Astrocyte (in vitro differentiated cells and primary cell): ENCODE measurements around the gene REEP1. TPM values are rescaled to one million over a fixed set of nuclear protein-coding genes. Genes with fewer than 3 reads are reported as not detected.

Experiments
- DNase-seq: peaks from one replicate; pipeline ENCODE4 v3.0.0-alpha.2; 2010; ENCODE audit warnings: low read depth
- FAIRE-seq: peaks from 2 replicates; lab custom pipeline; 2011; peaks lifted over from hg19 to GRCh38; lab: Jason Lieb, UNC
- H2AFZ ChIP-seq: 2 replicates; pipeline ENCODE4 v1.6.0; 2012; ENCODE audit warnings: low read depth, low read length, inconsistent platforms
- H3K27ac ChIP-seq: 2 replicates; pipeline ENCODE4 v1.5.1; 2011; ENCODE audit warnings: low read depth, low read length, inconsistent platforms
- H3K27me3 ChIP-seq: 2 replicates; pipeline ENCODE4 v1.6.0; 2011; ENCODE audit warnings: low read length, inconsistent platforms; ENCODE audit not compliant: insufficient read depth
- H3K36me3 ChIP-seq: 2 replicates; pipeline ENCODE4 v1.5.1; 2011; ENCODE audit warnings: low read length, inconsistent platforms; ENCODE audit not compliant: insufficient read depth
- H3K4me1 ChIP-seq: 2 replicates; pipeline ENCODE4 v1.5.1; 2011; ENCODE audit warnings: low read length, inconsistent platforms; ENCODE audit not compliant: insufficient read depth
- H3K4me2 ChIP-seq: 2 replicates; pipeline ENCODE4 v1.6.0; 2012; ENCODE audit warnings: low read length, inconsistent platforms
- H3K4me3 ChIP-seq: 2 replicates; pipeline ENCODE4 v1.5.1; 2011; ENCODE audit warnings: low read depth, mild to moderate bottlenecking, low read length, inconsistent platforms; ENCODE audit not compliant: insufficient read depth
- H3K79me2 ChIP-seq: 2 replicates; pipeline ENCODE4 v1.6.0; 2012; ENCODE audit warnings: mild to moderate bottlenecking, low read length, inconsistent platforms; ENCODE audit not compliant: insufficient read depth
- H3K9ac ChIP-seq: 2 replicates; pipeline ENCODE4 v1.6.0; 2012; ENCODE audit warnings: mild to moderate bottlenecking, low read length, inconsistent platforms
- H3K9me3 ChIP-seq: 2 replicates; pipeline ENCODE4 v1.5.1; 2012; ENCODE audit warnings: low read depth, mild to moderate bottlenecking, low read length, inconsistent platforms; ENCODE audit not compliant: insufficient read depth
- H4K20me1 ChIP-seq: 2 replicates; pipeline ENCODE4 v1.6.0; 2012; ENCODE audit warnings: low read length, inconsistent platforms; ENCODE audit not compliant: insufficient read depth
- H3K27ac Mint-ChIP-seq: one replicate; pipeline ENCODE4 v1.8.0; 2021; ENCODE audit warnings: mild to moderate bottlenecking, mixed read lengths; ENCODE audit not compliant: unreplicated experiment
- H3K27me3 Mint-ChIP-seq: one replicate; pipeline ENCODE4 v1.8.0; 2021; ENCODE audit warnings: low read depth, mixed read lengths; ENCODE audit not compliant: unreplicated experiment
- H3K36me3 Mint-ChIP-seq: one replicate; pipeline ENCODE4 v1.8.0; 2021; ENCODE audit warnings: low read depth, mixed read lengths; ENCODE audit not compliant: unreplicated experiment
- H3K4me1 Mint-ChIP-seq: one replicate; pipeline ENCODE4 v1.8.0; 2021; ENCODE audit warnings: low read depth, mixed read lengths; ENCODE audit not compliant: unreplicated experiment
- H3K4me3 Mint-ChIP-seq: one replicate; pipeline ENCODE4 v1.8.0; 2021; ENCODE audit warnings: mild to moderate bottlenecking, moderate library complexity, mixed read lengths; ENCODE audit not compliant: unreplicated experiment
- H3K9me3 Mint-ChIP-seq: one replicate; pipeline ENCODE4 v1.8.0; 2021; ENCODE audit warnings: mild to moderate bottlenecking, mixed read lengths; ENCODE audit not compliant: unreplicated experiment
- EZH2 ChIP-seq: IDR thresholded peaks from 2 replicates; pipeline ENCODE4 v1.6.1; 2012; ENCODE audit warnings: mild to moderate bottlenecking, low read length, inconsistent platforms; ENCODE audit not compliant: insufficient read depth
- microRNA-seq: library from miRNA; unstranded; fragments of <30 nt; microRNA quantifications from one replicate; pipeline ENCODE4 v1.2.0, GENCODE V29; 2020
- total RNA-seq: library from RNA; stranded (reverse); gene quantifications from 2 replicates; pipeline ENCODE4 v1.2.1, GENCODE V29; 2021
- TF ChIP-seq, protein P1 (sequence below): IDR thresholded peaks from 2 replicates; pipeline ENCODE4 v1.5.1; 2011; ENCODE audit warnings: low read depth, mild to moderate bottlenecking, inconsistent platforms, low read length, moderate library complexity; ENCODE audit not compliant: insufficient read depth

Gene REEP1
- total RNA-seq, 1 donor from 2014 or later, result 0.61 TPM

DNA sequence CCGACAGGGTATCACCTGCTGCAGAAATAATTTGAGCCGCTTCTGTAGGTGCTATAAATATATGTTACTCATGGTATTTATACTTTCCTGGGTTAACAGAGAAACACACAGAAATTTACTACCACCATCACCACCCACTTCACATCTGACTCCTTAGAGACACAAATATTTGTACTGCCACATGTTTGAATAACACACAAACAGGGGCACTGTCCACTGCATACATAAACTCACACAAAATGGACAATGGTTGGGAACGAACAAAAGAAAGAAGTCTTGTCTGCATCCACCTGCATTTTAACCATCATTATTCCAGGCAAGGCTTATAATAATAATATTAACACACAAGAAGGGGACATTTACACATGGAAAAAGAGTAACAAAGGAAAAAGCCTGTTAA is 166.1 kb downstream of the REEP1 start:
- Mint-ChIP-seq H3K27ac (no peak overlapping the region), H3K4me3 (no peak overlapping the region), H3K36me3 (peaks cover 9% of the 10 kb centered on the region)

DNA sequence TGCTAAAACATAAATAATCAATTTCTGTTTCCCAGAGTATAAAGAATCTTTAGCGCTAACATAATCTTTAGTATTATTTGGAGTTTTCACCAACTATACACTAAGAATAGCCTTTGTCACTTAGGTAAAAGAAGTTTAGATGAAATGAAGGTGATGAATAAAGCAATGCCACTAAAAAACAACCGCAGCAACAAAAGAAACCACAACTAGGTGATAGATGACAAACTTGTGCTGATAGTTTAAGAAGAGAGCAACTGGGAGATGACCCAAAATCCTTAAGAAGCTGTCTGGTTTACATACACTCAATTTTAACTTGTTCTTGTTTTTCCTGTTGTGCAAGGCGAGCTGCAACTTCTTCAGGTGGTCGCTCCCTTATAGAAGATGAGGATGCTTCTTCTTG is 167.0 kb downstream of the REEP1 start:
- TF ChIP-seq EZH2, result no peak
- TF ChIP-seq, protein P1, sequence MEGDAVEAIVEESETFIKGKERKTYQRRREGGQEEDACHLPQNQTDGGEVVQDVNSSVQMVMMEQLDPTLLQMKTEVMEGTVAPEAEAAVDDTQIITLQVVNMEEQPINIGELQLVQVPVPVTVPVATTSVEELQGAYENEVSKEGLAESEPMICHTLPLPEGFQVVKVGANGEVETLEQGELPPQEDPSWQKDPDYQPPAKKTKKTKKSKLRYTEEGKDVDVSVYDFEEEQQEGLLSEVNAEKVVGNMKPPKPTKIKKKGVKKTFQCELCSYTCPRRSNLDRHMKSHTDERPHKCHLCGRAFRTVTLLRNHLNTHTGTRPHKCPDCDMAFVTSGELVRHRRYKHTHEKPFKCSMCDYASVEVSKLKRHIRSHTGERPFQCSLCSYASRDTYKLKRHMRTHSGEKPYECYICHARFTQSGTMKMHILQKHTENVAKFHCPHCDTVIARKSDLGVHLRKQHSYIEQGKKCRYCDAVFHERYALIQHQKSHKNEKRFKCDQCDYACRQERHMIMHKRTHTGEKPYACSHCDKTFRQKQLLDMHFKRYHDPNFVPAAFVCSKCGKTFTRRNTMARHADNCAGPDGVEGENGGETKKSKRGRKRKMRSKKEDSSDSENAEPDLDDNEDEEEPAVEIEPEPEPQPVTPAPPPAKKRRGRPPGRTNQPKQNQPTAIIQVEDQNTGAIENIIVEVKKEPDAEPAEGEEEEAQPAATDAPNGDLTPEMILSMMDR, result no peak
- peaks cover 7% of the 10 kb centered on the region for H3K36me3 Mint-ChIP-seq
- Histone ChIP-seq H3K36me3 (peaks cover 32% of the 10 kb centered on the region), H3K4me3 (no peak overlapping the region), H3K4me2 (no peak overlapping the region), H2AFZ (no peak overlapping the region), H3K9me3 (no peaks in the 10 kb centered on the region), H3K27ac (no peak overlapping the region), H4K20me1 (peaks cover 28% of the 10 kb centered on the region), H3K27me3 (no peaks in the 10 kb centered on the region), H3K4me1 (no peaks in the 10 kb centered on the region), H3K9ac (no peak overlapping the region), H3K79me2 (peaks cover 22% of the 10 kb centered on the region)
- no peak for FAIRE-seq
- DNase-seq, result no peak
- peaks cover 3% of the 10 kb centered on the region for H3K4me1 Mint-ChIP-seq
- no peaks in the 10 kb centered on the region for H3K9me3 Mint-ChIP-seq
- H3K4me3 Mint-ChIP-seq, result no peak overlapping the region
- no peak overlapping the region for H3K27ac Mint-ChIP-seq
- H3K27me3 Mint-ChIP-seq, result no peaks in the 10 kb centered on the region

More for the DNA sequence above, 166.1 kb downstream of the REEP1 start:
- Histone ChIP-seq H3K9ac (no peak overlapping the region), H3K36me3 (peaks cover 30% of the 10 kb centered on the region), H2AFZ (no peak overlapping the region), H3K4me1 (no peaks in the 10 kb centered on the region), H3K4me2 (no peak overlapping the region), H3K9me3 (no peaks in the 10 kb centered on the region), H3K4me3 (no peak overlapping the region), H3K79me2 (peaks cover 30% of the 10 kb centered on the region), H3K27me3 (no peaks in the 10 kb centered on the region), H4K20me1 (peaks cover 37% of the 10 kb centered on the region), H3K27ac (no peak overlapping the region)
- H3K4me1 Mint-ChIP-seq, result peaks cover 5% of the 10 kb centered on the region
- H3K9me3 Mint-ChIP-seq, result no peaks in the 10 kb centered on the region
- DNase-seq (no peak), FAIRE-seq (no peak)
- TF ChIP-seq, protein P1, result no peak
- TF ChIP-seq EZH2, result no peak
- no peaks in the 10 kb centered on the region for H3K27me3 Mint-ChIP-seq

Small RNA genes lying within 50 kb of the gene (microRNA-seq; reads per million reads assigned to microRNA genes)
- gene MIR4779, result not detected

Other genes with a start within 250 kb of the REEP1 start
- gene POLR1A, start 231.7 kb downstream of the REEP1 start, total RNA-seq, result 42.9 and 45.2 TPM in 2 replicates
- 61.7 and 74.5 TPM in 2 replicates for gene PTCD3, start 231.4 kb downstream of the REEP1 start, total RNA-seq
- 99.3 and 99.4 TPM in 2 replicates for gene IMMT, start 142.2 kb downstream of the REEP1 start, total RNA-seq
- 31.4 and 35.2 TPM in 2 replicates for gene MRPL35, start 138.2 kb downstream of the REEP1 start, total RNA-seq
- 76.2 and 83.4 TPM in 2 replicates for gene KDM3A, start 103.7 kb upstream of the REEP1 start, total RNA-seq
- 81.1 and 91.0 TPM in 2 replicates for gene CHMP3, start 225.8 kb upstream of the REEP1 start, total RNA-seq